ENCODE results near the gene TRMT44.

GRCh38 chr4:8478371-8478770 lies 37.8 kb downstream of the TRMT44 start:
- TF ChIP-seq CTCF (IDR thresholded peaks at IDR 0.05; ENCODE audit: low read depth, low read length), result no peak
- no peak for TF ChIP-seq EZH2phosphoT487 (IDR thresholded peaks at IDR 0.05; ENCODE audit: low read depth)

Data from OCI-LY3 (cell line).